ENCODE data around the gene CARMIL1. TPM values are rescaled to one million over a fixed set of nuclear protein-coding genes. Genes with fewer than 3 reads are reported as not detected.

The CARMIL1 gene
- total and polyA plus RNA-seq, 2 of the 8 experiments (the other 6 are each of a cell fraction or from before 2014, with no cell fraction given): 20.3 to 40.4 TPM

GRCh38 chr6:25352285-25352684 is 73.1 kb downstream of the CARMIL1 start (continued):
- TF ChIP-seq GABPA (IDR thresholded peaks at IDR 0.05; ENCODE audit: borderline replicate concordance, insufficient read depth, low read length): no peak
- no peak for TF ChIP-seq HDAC2 (IDR thresholded peaks at IDR 0.05; ENCODE audit: borderline replicate concordance in 1 of 2, low read depth in 2 of 2, low read length in 2 of 2)
- no peak for TF ChIP-seq FOSL1 (IDR thresholded peaks at IDR 0.05; ENCODE audit: insufficient read depth, low read depth, low read length)
- TF ChIP-seq POLR2AphosphoS5 (IDR thresholded peaks at IDR 0.05; ENCODE audit: low read depth, low read length): no peak
- no peak for TF ChIP-seq SAP30 (IDR thresholded peaks at IDR 0.05; ENCODE audit: insufficient read depth, insufficient replicate concordance, low read length)
- TF ChIP-seq EGR1 (IDR thresholded peaks at IDR 0.05; ENCODE audit: borderline replicate concordance, low read depth, low read length): no peak
- TF ChIP-seq KDM5A (IDR thresholded peaks at IDR 0.05; ENCODE audit: low read length): no peak
- TF ChIP-seq KDM1A (IDR thresholded peaks at IDR 0.05; ENCODE audit: borderline replicate concordance, low read length): no peak

Measured in H1 (cell line).